ENCODE data around the gene UNC119B. TPM values are rescaled to one million over a fixed set of nuclear protein-coding genes. Genes with fewer than 3 reads are reported as not detected.

UNC119B gene
- total RNA-seq: 18.0 and 24.5 TPM in 2 replicates

GRCh38 chr12:120710031-120710804 is at the start of gene UNC119B:
Gene UNC119B, plus strand, starts transcription at chr12:120710458. Its CDS starts 17 bp downstream, at chr12:120710475.

GRCh38 chr12:120686690-120687577 is 23.3 kb upstream of the UNC119B start, which contains the start of gene MLEC:
Gene MLEC, plus strand, starts transcription at chr12:120687149. Its CDS starts 148 bp downstream, at chr12:120687297.

GRCh38 chr12:120725659-120726509 is 15.6 kb downstream of the UNC119B start, which contains the start of gene ACADS:
Gene ACADS, plus strand, starts transcription at chr12:120725826. Its CDS starts 60 bp downstream, at chr12:120725886.

Other genes with a start within 250 kb of the UNC119B start
- gene SRSF9, start 240.7 kb upstream of the UNC119B start, total RNA-seq: 172 and 175 TPM in 2 replicates
- 253 and 299 TPM in 2 replicates for gene DYNLL1, start 214.3 kb upstream of the UNC119B start, total RNA-seq
- 18.6 and 21.9 TPM in 2 replicates for gene COQ5, start 181.3 kb upstream of the UNC119B start, total RNA-seq
- 117 and 142 TPM in 2 replicates for gene RNF10, start 176.1 kb upstream of the UNC119B start, total RNA-seq
- 19.9 and 20.7 TPM in 2 replicates for gene POP5, start 129.1 kb upstream of the UNC119B start, total RNA-seq
- gene CABP1, start 69.8 kb upstream of the UNC119B start, total RNA-seq: not detected in 2 replicates
- 63.7 and 80.6 TPM in 2 replicates for gene MLEC, start 23.3 kb upstream of the UNC119B start, total RNA-seq
- gene ACADS, start 15.4 kb downstream of the UNC119B start, total RNA-seq: 12.8 and 22.5 TPM in 2 replicates
- 9.6 and 12.7 TPM in 2 replicates for gene SPPL3, start 193.9 kb downstream of the UNC119B start, total RNA-seq